IPS-NIHi11 (cell line): ENCODE data around the gene PERP.
A peak's percentile ranks its signal among the peaks of the same experiment; 100 is the strongest.
"Not testable (repeated sequence)": the region's sequence is repeated elsewhere in the genome, so short reads cannot be mapped to it uniquely, and the experiment has no call there.

Experiments used
- DNase-seq: peaks from one replicate; pipeline ENCODE4 v3.0.0; 2012; ENCODE audit warnings: mixed read lengths, low spot score

The PERP gene

GRCh38 chr6:138107078-138107751 lies at the start of gene PERP:
TSS of gene PERP (minus strand) at chr6:138107419. CDS start at chr6:138107340, 79 bp downstream.
- peak; percentile 74 for DNase-seq

GRCh38 chr6:138155443-138155842 lies 48.2 kb upstream of the PERP start:
- no peak for DNase-seq

GRCh38 chr6:138146544-138146943 lies 39.3 kb upstream of the PERP start:
- DNase-seq: no peak

- no peak for DNase-seq
Measured at GRCh38 chr6:138145402-138145801, 38.2 kb upstream of the PERP start.

- no peak for DNase-seq
Measured at GRCh38 chr6:138142806-138143205, 35.6 kb upstream of the PERP start.

GRCh38 chr6:138129190-138129589 lies 22.0 kb upstream of the PERP start:
- DNase-seq: no peak

- no peak for DNase-seq
Measured at GRCh38 chr6:138128096-138128495, 20.9 kb upstream of the PERP start.

- no peak for DNase-seq
Measured at GRCh38 chr6:138124096-138124495, 16.9 kb upstream of the PERP start.

GRCh38 chr6:138119976-138120375 lies 12.8 kb upstream of the PERP start:
- no peak for DNase-seq

- DNase-seq: not testable (repeated sequence)
Measured at GRCh38 chr6:138119229-138119628, 12.0 kb upstream of the PERP start.

GRCh38 chr6:138117376-138117914 lies 10.2 kb upstream of the PERP start:
- no peak for DNase-seq

GRCh38 chr6:138116661-138116999 lies 9.4 kb upstream of the PERP start:
- DNase-seq: no peak

GRCh38 chr6:138115877-138116660 lies 8.8 kb upstream of the PERP start:
- peak; percentile 68 for DNase-seq

- DNase-seq: no peak
Measured at GRCh38 chr6:138115201-138115600, 8.0 kb upstream of the PERP start.

GRCh38 chr6:138113588-138114210 lies 6.5 kb upstream of the PERP start:
- no peak for DNase-seq

GRCh38 chr6:138110229-138110628 lies 3.0 kb upstream of the PERP start:
- DNase-seq: no peak

- peak; percentile 53 for DNase-seq
Measured at GRCh38 chr6:138109042-138109997, 2.1 kb upstream of the PERP start.

GRCh38 chr6:138107752-138108592 lies 753 bp upstream of the PERP start:
- peak; percentile 35 for DNase-seq

GRCh38 chr6:138106665-138107077 lies 548 bp downstream of the PERP start:
- no peak for DNase-seq

- DNase-seq: peak; percentile 70
Measured at GRCh38 chr6:138105880-138106664, 1.1 kb downstream of the PERP start.
